Tibial nerve (tissue), 3 donors: ENCODE data around the gene FLYWCH2.

Experiments used
- POLR2A ChIP-seq, 2 donors: fragments of 450-650 bp; IDR thresholded peaks; one replicate each; pipeline ENCODE4 v1.6.1; 2017; ENCODE audit warnings: antibody characterized with exemption in 2 of 2, mild to moderate bottlenecking in 2 of 2, moderate library complexity in 2 of 2
- TF ChIP-seq, protein P1 (sequence below), 5 experiments: fragments of 200-600 bp in 3 of 5; fragments of 450-650 bp in 2 of 5; sonication (generic) in 3 of 5; IDR thresholded peaks; one replicate each; pipeline ENCODE4 v1.5.1; 2016 to 2019; ENCODE audit warnings: antibody characterized with exemption in 5 of 5, mild to moderate bottlenecking in 3 of 5, moderate library complexity in 2 of 5

DNA sequence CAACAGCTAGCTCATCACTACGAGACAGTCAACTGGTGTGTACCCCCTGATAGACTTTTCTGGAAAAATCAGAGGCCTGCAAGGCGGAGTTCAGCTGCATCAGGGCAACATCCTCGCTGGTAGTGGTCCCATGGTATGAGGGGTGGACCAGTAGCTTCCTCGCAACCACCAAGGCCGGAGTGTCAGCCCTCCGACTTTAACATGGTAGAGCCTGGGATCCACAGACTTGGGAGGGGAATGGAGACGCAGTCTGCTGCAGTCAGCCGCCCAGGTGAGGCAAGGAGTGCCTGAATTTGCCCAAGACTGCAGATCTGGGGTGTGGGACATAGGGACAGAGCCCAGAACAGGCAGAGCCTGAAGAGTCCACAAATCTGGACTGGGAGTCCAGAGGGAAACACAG, 39.5 kb upstream of the FLYWCH2 start:
- no peak for TF ChIP-seq POLR2A (IDR thresholded peaks at IDR 0.05)
- TF ChIP-seq, protein P1, sequence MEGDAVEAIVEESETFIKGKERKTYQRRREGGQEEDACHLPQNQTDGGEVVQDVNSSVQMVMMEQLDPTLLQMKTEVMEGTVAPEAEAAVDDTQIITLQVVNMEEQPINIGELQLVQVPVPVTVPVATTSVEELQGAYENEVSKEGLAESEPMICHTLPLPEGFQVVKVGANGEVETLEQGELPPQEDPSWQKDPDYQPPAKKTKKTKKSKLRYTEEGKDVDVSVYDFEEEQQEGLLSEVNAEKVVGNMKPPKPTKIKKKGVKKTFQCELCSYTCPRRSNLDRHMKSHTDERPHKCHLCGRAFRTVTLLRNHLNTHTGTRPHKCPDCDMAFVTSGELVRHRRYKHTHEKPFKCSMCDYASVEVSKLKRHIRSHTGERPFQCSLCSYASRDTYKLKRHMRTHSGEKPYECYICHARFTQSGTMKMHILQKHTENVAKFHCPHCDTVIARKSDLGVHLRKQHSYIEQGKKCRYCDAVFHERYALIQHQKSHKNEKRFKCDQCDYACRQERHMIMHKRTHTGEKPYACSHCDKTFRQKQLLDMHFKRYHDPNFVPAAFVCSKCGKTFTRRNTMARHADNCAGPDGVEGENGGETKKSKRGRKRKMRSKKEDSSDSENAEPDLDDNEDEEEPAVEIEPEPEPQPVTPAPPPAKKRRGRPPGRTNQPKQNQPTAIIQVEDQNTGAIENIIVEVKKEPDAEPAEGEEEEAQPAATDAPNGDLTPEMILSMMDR (IDR thresholded peaks at IDR 0.05) = no peak
